Measurements from ENCODE around the gene C12orf43. TPM values are rescaled to one million over a fixed set of nuclear protein-coding genes. Genes with fewer than 3 reads are reported as not detected.

The C12orf43 gene
- total RNA-seq, 1 experiment from 2014 or later = 25.7 TPM

- Histone ChIP-seq H2BK12ac (ENCODE audit: insufficient read length, low read depth, low read length) (peak overlapping the region; percentile 75), H4K20me1 (ENCODE audit: control insufficient read depth, insufficient read depth, insufficient read length) (no peaks in the 10 kb centered on the region), H2AK5ac (ENCODE audit: insufficient read length, low read length) (no peak overlapping the region), H3K4me1 (ENCODE audit: insufficient read depth, low read length) (no peaks in the 10 kb centered on the region), H3K27ac (ENCODE audit: insufficient read length, low read depth, low read length) (no peak overlapping the region), H3K56ac (ENCODE audit: insufficient read length, low read depth, low read length) (no peak overlapping the region), H4K5ac (ENCODE audit: insufficient read length, low read depth, low read length) (no peak overlapping the region), H2AFZ (ENCODE audit: low read length) (peak overlapping the region; percentile 34), H3T11ph (ENCODE audit: low read length) (no peak overlapping the region), H3K14ac (ENCODE audit: insufficient read depth, low read length) (no peak overlapping the region), H3K23ac (ENCODE audit: insufficient read length, low read depth, low read length) (no peak overlapping the region), H3K18ac (ENCODE audit: insufficient read length, low read depth, low read length) (peak overlapping the region; percentile 72), H2BK120ac (ENCODE audit: low read depth, low read length, poor library complexity, severe bottlenecking) (no peak overlapping the region), H3K4ac (ENCODE audit: low read depth, low read length) (no peak overlapping the region), H3K9ac (ENCODE audit: extremely low read depth, insufficient read length, low read length) (no peak overlapping the region), H3K9me3 (ENCODE audit: control insufficient read depth, low read depth, low read length) (no peaks in the 10 kb centered on the region), H3K4me2 (ENCODE audit: insufficient read depth, insufficient read length, low read length) (peak overlapping the region; percentile 37), H3K79me2 (ENCODE audit: insufficient read depth, low read length) (no peaks in the 10 kb centered on the region), H3K27me3 (ENCODE audit: insufficient read depth, low read length) (no peaks in the 10 kb centered on the region), H3K79me1 (ENCODE audit: insufficient read depth, low read depth, low read length, poor library complexity, severe bottlenecking) (no peaks in the 10 kb centered on the region), H2BK15ac (ENCODE audit: low read depth, low read length) (no peak overlapping the region), H4K8ac (replicated peaks; ENCODE audit: insufficient read length, low read depth, low read length) (no peak overlapping the region), H2BK5ac (ENCODE audit: insufficient read length, low read length) (no peak overlapping the region), H4K91ac (ENCODE audit: insufficient read length, low read depth, low read length) (no peak overlapping the region), H3K23me2 (ENCODE audit: insufficient read length, low read depth, low read length, poor library complexity, severe bottlenecking) (no peaks in the 10 kb centered on the region), H2BK20ac (ENCODE audit: low read depth, low read length, poor library complexity, severe bottlenecking) (no peak overlapping the region)
- H3K4me3 Mint-ChIP-seq = peak overlapping the region; percentile 19 to 50; a peak in 3 of 5 replicates
- no peaks in the 10 kb centered on the region for H3K36me3 Mint-ChIP-seq (ENCODE audit: insufficient read depth in 1 of 3, low read depth in 3 of 3)
- H3K4me1 Mint-ChIP-seq = peaks cover 2 to 8% of the 10 kb centered on the region in 2 experiments; a peak in 3 of 4 replicates
- no peaks in the 10 kb centered on the region for H3K9me3 Mint-ChIP-seq
- no CpG with 5 or more reads among the region's 16 CpGs for WGBS (ENCODE audit: extremely low coverage, insufficient read length, low lambda C conversion rate)
- H3K27ac Mint-ChIP-seq = peak overlapping the region; percentile 74 to 96 (median 86); a peak in 5 of 7 replicates
- DNase-seq = peak; percentile 83
- H3K27me3 Mint-ChIP-seq (ENCODE audit: low read depth) = peaks cover 5% of the 10 kb centered on the region
- peak; percentile 78 for TF ChIP-seq CTCF (conservative IDR thresholded peaks at IDR 0.05)
Measured at GRCh38 chr12:121060149-121061001, 44.1 kb upstream of the C12orf43 start.
